ENCODE results near the gene GHSR. TPM values are rescaled to one million over a fixed set of nuclear protein-coding genes. Genes with fewer than 3 reads are reported as not detected.

Gene GHSR
- total RNA-seq, 1 experiment from 2014 or later: not detected

- H3K27ac Mint-ChIP-seq (ENCODE audit: unreplicated experiment): no peak overlapping the region
- BruUV-seq (replicated peaks): no TSS peak
- no peaks in the 10 kb centered on the region for H3K4me1 Mint-ChIP-seq (ENCODE audit: low read depth, unreplicated experiment)
- no peaks in the 10 kb centered on the region for H3K9me3 Mint-ChIP-seq (ENCODE audit: unreplicated experiment)
- CTCF ChIA-PET: no interaction called here
- H3K4me3 ChIP-seq (ENCODE audit: low read depth, low read length): no peak overlapping the region
- no peaks in the 10 kb centered on the region for H3K4me1 ChIP-seq
- no peaks in the 10 kb centered on the region for H3K27me3 ChIP-seq (replicated peaks; ENCODE audit: control insufficient read depth, insufficient read depth, low read length)
- no peak overlapping the region for H3K4me3 Mint-ChIP-seq (ENCODE audit: unreplicated experiment)
- DNase-seq: no peak
- H3K9me3 ChIP-seq: no peaks in the 10 kb centered on the region
- intact Hi-C loops (cut with micrococcal nuclease; ENCODE audit: unreplicated experiment): no loop called here
- no peaks in the 10 kb centered on the region for H3K27me3 Mint-ChIP-seq (ENCODE audit: insufficient read depth, unreplicated experiment)
- no peaks in the 10 kb centered on the region for H3K36me3 ChIP-seq (ENCODE audit: control insufficient read depth, insufficient read depth, low read length)
- TF ChIP-seq CTCF (IDR thresholded peaks at IDR 0.05; ENCODE audit: insufficient read depth in 1 of 2, low read depth in 1 of 2, low read length in 1 of 2, severe bottlenecking in 1 of 2, unreplicated experiment in 1 of 2): no peak
- POLR2A ChIA-PET: no interaction called here
- peaks cover 20% of the 10 kb centered on the region for H3K36me3 Mint-ChIP-seq (ENCODE audit: insufficient read depth, unreplicated experiment)
Measured at GRCh38 chr3:172402090-172402489, 46.2 kb downstream of the GHSR start.

GRCh38 chr3:172398484-172398883 is 49.8 kb downstream of the GHSR start:
- POLR2A ChIA-PET: no interaction called here
- H3K36me3 Mint-ChIP-seq (ENCODE audit: insufficient read depth, unreplicated experiment): peaks cover 30% of the 10 kb centered on the region

GRCh38 chr3:172397716-172398405 is 50.4 kb downstream of the GHSR start:
- no TSS peak for BruUV-seq (replicated peaks)
- H3K9me3 ChIP-seq: no peaks in the 10 kb centered on the region
- no peak for DNase-seq
- CTCF ChIA-PET: no interaction called here
- TF ChIP-seq CTCF (IDR thresholded peaks at IDR 0.05; ENCODE audit: insufficient read depth in 1 of 2, low read depth in 1 of 2, low read length in 1 of 2, severe bottlenecking in 1 of 2, unreplicated experiment in 1 of 2): no peak
- no peak overlapping the region for H3K4me3 ChIP-seq (ENCODE audit: low read depth, low read length)
- Mint-ChIP-seq H3K9me3 (ENCODE audit: unreplicated experiment) (no peaks in the 10 kb centered on the region), H3K4me1 (ENCODE audit: low read depth, unreplicated experiment) (no peaks in the 10 kb centered on the region), H3K27ac (ENCODE audit: unreplicated experiment) (no peak overlapping the region), H3K4me3 (ENCODE audit: unreplicated experiment) (no peak overlapping the region), H3K27me3 (ENCODE audit: insufficient read depth, unreplicated experiment) (no peaks in the 10 kb centered on the region), H3K36me3 (ENCODE audit: insufficient read depth, unreplicated experiment) (peaks cover 35% of the 10 kb centered on the region)
- H3K27me3 ChIP-seq (replicated peaks; ENCODE audit: control insufficient read depth, insufficient read depth, low read length): no peaks in the 10 kb centered on the region
- no peaks in the 10 kb centered on the region for H3K36me3 ChIP-seq (ENCODE audit: control insufficient read depth, insufficient read depth, low read length)
- POLR2A ChIA-PET: no interaction called here
- no peaks in the 10 kb centered on the region for H3K4me1 ChIP-seq
- intact Hi-C loops (cut with micrococcal nuclease; ENCODE audit: unreplicated experiment): no loop called here

More at GRCh38 chr3:172398484-172398883, 49.8 kb downstream of the GHSR start:
- no peak overlapping the region for H3K4me3 Mint-ChIP-seq (ENCODE audit: unreplicated experiment)
- no peak overlapping the region for H3K27ac Mint-ChIP-seq (ENCODE audit: unreplicated experiment)
- H3K4me3 ChIP-seq (ENCODE audit: low read depth, low read length): no peak overlapping the region
- no peaks in the 10 kb centered on the region for H3K27me3 Mint-ChIP-seq (ENCODE audit: insufficient read depth, unreplicated experiment)
- no peaks in the 10 kb centered on the region for H3K36me3 ChIP-seq (ENCODE audit: control insufficient read depth, insufficient read depth, low read length)
- H3K4me1 ChIP-seq: no peaks in the 10 kb centered on the region
- no peaks in the 10 kb centered on the region for H3K9me3 ChIP-seq
- DNase-seq: no peak
- TF ChIP-seq CTCF (IDR thresholded peaks at IDR 0.05; ENCODE audit: insufficient read depth in 1 of 2, low read depth in 1 of 2, low read length in 1 of 2, severe bottlenecking in 1 of 2, unreplicated experiment in 1 of 2): no peak
- H3K27me3 ChIP-seq (replicated peaks; ENCODE audit: control insufficient read depth, insufficient read depth, low read length): no peaks in the 10 kb centered on the region
- intact Hi-C loops (cut with micrococcal nuclease; ENCODE audit: unreplicated experiment): no loop called here
- no peaks in the 10 kb centered on the region for H3K9me3 Mint-ChIP-seq (ENCODE audit: unreplicated experiment)
- H3K4me1 Mint-ChIP-seq (ENCODE audit: low read depth, unreplicated experiment): no peaks in the 10 kb centered on the region
- BruUV-seq (replicated peaks): TSS peak; percentile 12
- CTCF ChIA-PET: no interaction called here
